ENCODE results near the gene RFC4.

GRCh38 chr3:186785495-186786018 lies 20.7 kb downstream of the RFC4 start:
- no peak for TF ChIP-seq CTCF (IDR thresholded peaks at IDR 0.05)
- no peak for TF ChIP-seq POLR2A (IDR thresholded peaks at IDR 0.05; ENCODE audit: low read depth)

Data from esophagus muscularis mucosa (tissue), 3 donors.